ENCODE measurements around the gene REX1BD. TPM values are rescaled to one million over a fixed set of nuclear protein-coding genes. Genes with fewer than 3 reads are reported as not detected.

REX1BD gene
- total and polyA plus RNA-seq, 9 donors, result 5.3 to 146 (median 66.7) TPM

DNA sequence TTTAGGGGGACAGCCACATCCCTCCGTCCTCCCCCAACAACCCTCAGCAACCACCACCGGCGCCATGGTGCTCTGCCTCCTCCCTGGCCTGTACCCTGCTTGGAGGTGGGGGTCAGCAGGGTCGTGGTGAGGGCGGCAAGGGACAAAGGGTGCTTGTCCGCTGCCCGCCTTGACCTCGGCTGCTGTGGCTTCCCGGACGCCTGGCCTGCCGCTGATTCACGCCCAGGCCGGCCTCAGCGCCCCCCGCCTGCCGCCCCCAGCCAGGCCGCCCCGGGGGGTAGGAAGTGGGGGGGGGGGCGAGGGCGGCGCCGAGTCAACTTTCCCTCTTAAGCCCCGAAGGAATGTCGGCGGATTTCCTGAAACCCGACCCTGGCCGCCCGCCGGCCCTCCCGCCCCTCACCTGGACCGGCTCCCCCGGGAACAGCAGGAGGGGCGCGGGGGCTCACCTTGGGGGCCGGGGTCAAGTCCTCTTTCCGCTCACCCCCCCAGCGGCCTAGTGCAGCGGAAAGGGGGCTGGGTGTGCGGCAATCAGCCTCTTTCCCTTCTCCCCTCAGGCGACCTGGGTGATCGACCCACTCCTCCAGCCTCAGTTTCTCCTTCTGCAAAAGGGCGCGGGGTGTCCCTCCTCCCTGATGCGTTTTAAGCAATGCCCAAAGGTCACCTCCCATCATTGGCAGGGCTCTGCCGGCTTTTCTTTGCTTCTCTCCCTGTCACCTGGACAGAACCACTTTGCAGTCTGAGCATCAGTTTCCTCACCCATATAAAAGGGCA lies 22.1 kb downstream of the REX1BD start:
- TF ChIP-seq, protein P1, sequence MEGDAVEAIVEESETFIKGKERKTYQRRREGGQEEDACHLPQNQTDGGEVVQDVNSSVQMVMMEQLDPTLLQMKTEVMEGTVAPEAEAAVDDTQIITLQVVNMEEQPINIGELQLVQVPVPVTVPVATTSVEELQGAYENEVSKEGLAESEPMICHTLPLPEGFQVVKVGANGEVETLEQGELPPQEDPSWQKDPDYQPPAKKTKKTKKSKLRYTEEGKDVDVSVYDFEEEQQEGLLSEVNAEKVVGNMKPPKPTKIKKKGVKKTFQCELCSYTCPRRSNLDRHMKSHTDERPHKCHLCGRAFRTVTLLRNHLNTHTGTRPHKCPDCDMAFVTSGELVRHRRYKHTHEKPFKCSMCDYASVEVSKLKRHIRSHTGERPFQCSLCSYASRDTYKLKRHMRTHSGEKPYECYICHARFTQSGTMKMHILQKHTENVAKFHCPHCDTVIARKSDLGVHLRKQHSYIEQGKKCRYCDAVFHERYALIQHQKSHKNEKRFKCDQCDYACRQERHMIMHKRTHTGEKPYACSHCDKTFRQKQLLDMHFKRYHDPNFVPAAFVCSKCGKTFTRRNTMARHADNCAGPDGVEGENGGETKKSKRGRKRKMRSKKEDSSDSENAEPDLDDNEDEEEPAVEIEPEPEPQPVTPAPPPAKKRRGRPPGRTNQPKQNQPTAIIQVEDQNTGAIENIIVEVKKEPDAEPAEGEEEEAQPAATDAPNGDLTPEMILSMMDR (IDR thresholded peaks at IDR 0.05), result no peak
- no peak for DNase-seq
- no peak overlapping the region for H3K4me3 ChIP-seq
- H3K4me1 ChIP-seq (ENCODE audit: insufficient read depth), result peaks cover 3% of the 10 kb centered on the region
- no peak overlapping the region for H3K27ac ChIP-seq
- intact Hi-C loops (cut with DNase I), result no loop called here
- WGBS, 3 donors, result 7% methylated on average over 29 to 45 of the region's 45 CpGs
- H3K27me3 ChIP-seq, result peaks cover 9% of the 10 kb centered on the region
- H3K9me3 ChIP-seq, result no peaks in the 10 kb centered on the region
- H3K36me3 ChIP-seq, result no peaks in the 10 kb centered on the region

DNA sequence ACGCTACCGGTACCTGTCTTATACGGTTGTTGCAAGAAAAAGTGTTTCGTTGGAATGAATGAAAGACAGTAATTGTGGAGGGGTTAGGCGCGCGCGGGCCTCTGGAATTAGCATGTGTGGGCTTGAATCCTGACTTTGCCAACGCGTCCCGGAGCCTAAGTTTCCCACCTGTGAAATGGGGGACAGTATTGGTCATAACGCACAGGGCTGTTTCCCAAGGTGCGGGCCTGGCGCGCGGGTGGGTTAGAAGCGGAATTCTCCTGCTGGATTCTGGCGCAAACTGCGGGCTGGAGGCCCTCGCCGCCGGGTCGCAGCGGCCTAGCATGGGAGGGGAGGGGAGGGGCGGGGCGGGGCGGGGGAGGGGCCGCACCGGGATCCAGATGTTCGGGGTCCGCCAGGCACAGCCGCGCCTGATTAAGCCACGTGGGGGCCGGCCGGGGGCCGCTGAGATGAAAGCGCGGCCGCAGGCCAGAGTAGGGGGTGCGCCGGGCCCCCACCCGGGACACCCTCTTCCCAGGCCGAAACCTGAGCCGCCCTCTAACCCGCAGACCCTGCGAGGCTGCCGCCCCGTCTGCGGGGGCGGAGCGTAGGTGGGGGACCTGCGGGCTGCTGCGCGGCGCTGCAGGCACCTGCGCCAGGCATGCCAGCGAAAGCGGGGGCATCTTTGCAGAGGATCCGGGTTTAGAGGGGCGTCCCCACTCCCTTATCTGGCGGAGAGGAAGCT lies 22.9 kb downstream of the REX1BD start:
- intact Hi-C loops (cut with DNase I), result no loop called here
- no peak overlapping the region for H3K4me3 ChIP-seq

DNA sequence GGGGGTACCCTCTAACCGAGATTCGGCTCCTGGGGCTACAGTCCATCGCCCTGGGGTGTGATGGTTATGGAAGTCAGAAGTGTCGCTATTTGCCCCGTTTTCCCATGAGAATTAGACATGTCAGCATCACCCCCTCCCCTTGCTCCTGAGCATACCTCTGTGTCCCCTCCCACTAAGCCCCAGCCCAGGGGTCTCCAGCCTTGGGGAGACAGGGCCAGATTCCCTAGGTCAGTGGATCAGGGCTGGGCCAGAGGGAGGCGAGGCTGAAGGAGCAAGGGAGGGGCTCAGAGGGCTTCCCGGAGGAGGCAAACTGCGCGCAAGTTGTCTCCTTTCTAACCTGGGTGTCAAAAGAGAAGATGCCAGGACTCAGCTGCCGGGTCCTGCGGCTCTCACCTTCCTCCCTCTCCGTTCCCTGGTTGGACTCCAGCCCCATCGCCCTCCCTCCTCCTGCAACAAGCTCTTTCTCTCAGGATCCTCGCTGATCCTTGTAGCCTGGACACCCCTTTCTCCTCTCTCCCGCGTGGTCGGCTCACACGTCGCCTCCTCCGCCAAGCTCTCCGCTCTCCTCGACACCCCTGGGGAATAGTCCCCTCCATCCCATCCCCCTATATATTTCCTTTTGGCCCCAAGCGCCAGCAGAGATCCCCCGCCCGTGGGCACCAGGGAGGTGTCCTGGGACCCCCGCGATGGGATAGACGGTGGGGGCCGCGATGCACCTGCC lies 23.6 kb downstream of the REX1BD start:
- WGBS, 3 donors, result 1 to 2% (median 1%) methylated on average over 30 of the region's 30 CpGs
- Histone ChIP-seq H3K27ac (no peak overlapping the region), H3K36me3 (no peaks in the 10 kb centered on the region), H3K27me3 (peaks cover 9% of the 10 kb centered on the region), H3K9me3 (no peaks in the 10 kb centered on the region), H3K4me1 (ENCODE audit: insufficient read depth) (peaks cover 3% of the 10 kb centered on the region), H3K4me3 (peak overlapping the region; percentile 12)
- intact Hi-C loops (cut with DNase I), result no loop called here
- no peak for TF ChIP-seq EP300 (IDR thresholded peaks at IDR 0.05)
- TF ChIP-seq, protein P1 (IDR thresholded peaks at IDR 0.05), result no peak
- no peak for TF ChIP-seq POLR2A (IDR thresholded peaks at IDR 0.05)
- DNase-seq, result no peak

More for the DNA sequence above, 22.9 kb downstream of the REX1BD start:
- 1 to 2% (median 1%) methylated on average over 41 to 62 of the region's 62 CpGs for WGBS, 3 donors
- TF ChIP-seq, protein P1 (IDR thresholded peaks at IDR 0.05), result no peak
- no peak for TF ChIP-seq EP300 (IDR thresholded peaks at IDR 0.05)
- no peak for TF ChIP-seq POLR2A (IDR thresholded peaks at IDR 0.05)
- no peaks in the 10 kb centered on the region for H3K36me3 ChIP-seq
- peaks cover 9% of the 10 kb centered on the region for H3K27me3 ChIP-seq
- no peak overlapping the region for H3K27ac ChIP-seq
- no peak for DNase-seq
- no peaks in the 10 kb centered on the region for H3K9me3 ChIP-seq
- H3K4me1 ChIP-seq (ENCODE audit: insufficient read depth), result peaks cover 3% of the 10 kb centered on the region

DNA sequence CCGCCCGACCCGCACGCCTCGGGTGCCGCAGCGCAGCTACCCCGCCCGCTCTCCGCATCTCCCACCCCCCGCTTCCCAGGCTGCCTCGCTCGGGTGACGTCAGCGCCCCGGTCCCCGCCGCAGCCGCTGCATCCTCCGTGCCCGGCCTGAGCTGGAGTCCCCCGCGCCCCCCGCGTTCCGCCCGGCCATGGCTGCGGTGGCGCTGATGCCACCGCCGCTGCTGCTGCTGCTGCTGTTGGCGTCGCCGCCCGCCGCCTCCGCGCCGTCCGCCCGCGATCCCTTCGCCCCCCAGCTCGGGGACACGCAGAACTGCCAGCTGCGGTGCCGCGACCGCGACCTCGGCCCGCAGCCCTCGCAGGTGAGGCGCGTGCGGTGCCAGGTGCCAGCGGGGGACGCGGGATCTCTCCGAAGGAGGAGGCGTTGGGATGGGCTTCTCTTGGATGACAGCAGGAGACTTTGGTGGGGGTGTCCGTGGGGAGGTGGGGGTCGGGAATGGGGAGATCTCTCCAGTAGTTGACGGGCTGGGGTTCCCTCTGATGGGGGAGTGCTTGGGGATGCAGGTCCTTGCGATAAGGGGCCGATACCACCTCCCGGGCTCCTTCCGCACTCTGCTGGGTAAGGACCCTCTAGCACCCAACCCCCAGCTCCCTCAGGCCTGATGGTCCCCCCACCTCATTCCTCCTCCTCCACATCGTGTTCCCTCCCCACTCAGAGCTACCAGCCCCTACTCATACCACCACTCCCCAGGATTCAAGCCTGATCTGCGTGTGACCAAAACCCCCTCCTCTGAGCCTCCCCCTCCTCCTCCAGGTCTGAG lies 24.4 kb downstream of the REX1BD start, which contains the start of gene TMEM59L:
TMEM59L (plus strand) TSS at position 99 of the 817 bp plus-strand sequence; CDS start at position 188, 89 bp downstream.
- peaks cover 3% of the 10 kb centered on the region for H3K4me1 ChIP-seq (ENCODE audit: insufficient read depth)
- peaks cover 9% of the 10 kb centered on the region for H3K27me3 ChIP-seq
- TF ChIP-seq POLR2A (IDR thresholded peaks at IDR 0.05), result no peak
- TF ChIP-seq, protein P1 (IDR thresholded peaks at IDR 0.05), result no peak
- no peak within 1 kb of the TSS for H3K27ac ChIP-seq
- intact Hi-C loops (cut with DNase I), result no loop called here
- 1 to 2% (median 2%) methylated on average over 63 to 70 of the region's 70 CpGs for WGBS, 3 donors
- DNase-seq, result peak in 2 of 5 donors; percentile 44 to 56
- H3K36me3 ChIP-seq, result no peaks in the 10 kb centered on the region
- no peaks in the 10 kb centered on the region for H3K9me3 ChIP-seq
- H3K4me3 ChIP-seq, result peak within 1 kb of the TSS; percentile 12

Measured in ovary (tissue), 9 donors.